Hindlimb muscle (tissue), 1 donor: ENCODE results near the gene DYRK1B. TPM values are rescaled to one million over a fixed set of nuclear protein-coding genes. Genes with fewer than 3 reads are reported as not detected.
A peak's percentile ranks its signal among the peaks of the same experiment; 100 is the strongest.

ENCODE experiments used
- DNase-seq: peaks from one replicate; pipeline ENCODE4 v3.0.0-alpha.2; 2013
- polyA plus RNA-seq: library from polyadenylated mRNA; unstranded; fragments of 120-200 nt; gene quantifications from one replicate; pipeline ENCODE4 v1.2.1, GENCODE V29; 2013; ENCODE audit not compliant: insufficient read length

DYRK1B gene
- polyA plus RNA-seq, 1 donor: 78.4 TPM

- no peak for DNase-seq
These were observed 26.1 kb downstream of the DYRK1B start for GRCh38 chr19:39807846-39808364.

DNA sequence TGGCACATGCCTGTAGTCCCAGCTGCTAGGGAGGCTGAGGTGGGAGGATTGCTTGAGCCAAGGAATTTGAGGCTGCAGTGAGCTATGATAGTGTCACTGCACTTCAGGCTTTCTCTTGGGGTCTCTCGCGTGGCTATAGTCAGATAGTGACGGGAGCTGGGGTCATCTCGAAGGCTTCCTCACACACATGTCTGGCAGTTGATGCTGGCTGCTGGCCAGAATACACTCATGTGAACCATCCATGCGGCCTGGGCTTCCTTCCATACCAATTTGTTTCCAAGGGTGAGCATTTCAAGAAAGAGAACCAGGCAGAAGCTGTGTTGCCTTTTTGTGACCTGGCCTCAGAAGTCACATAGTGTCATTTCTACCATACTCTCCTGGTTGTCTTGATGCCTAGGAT, 28.9 kb downstream of the DYRK1B start:
- DNase-seq: no peak

DNA sequence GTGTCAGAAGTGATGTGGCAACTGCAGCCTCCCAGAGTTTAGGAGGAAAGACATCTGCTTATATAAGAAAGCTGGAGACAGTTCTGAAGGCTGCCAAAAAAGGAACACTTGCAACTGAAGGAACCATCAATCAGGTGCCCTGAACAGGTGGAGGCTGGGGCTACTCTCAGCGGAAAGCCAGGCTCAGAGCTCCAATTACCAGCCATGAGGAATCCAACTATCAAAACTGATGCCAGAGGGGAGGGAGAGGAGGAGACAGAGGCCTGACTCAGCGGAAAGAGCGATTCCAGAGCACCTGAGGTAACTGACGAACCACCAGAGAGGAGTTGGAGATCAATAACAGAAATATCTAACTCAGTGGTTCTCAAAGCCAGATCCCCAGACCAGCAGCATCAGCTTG, 31.0 kb downstream of the DYRK1B start:
- DNase-seq: no peak

DNA sequence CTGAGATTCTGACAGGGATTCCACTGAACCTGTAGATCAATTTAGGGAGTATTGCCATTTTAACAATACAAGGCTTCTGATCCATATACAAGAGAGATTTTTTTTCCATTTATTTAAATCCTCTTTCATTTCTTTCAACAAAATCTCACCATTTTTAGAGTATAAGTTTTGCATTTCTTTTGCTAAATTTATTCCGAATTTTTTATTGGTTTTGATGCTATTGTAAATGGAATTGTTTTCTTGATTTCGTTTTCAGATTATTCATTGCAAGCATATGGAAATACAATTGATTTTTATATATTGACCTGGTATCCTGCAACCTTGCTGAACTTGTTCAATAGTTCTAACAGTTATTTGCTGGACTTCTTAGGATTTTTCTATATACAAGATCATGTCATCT, 36.9 kb downstream of the DYRK1B start:
- no peak for DNase-seq

- DNase-seq: no peak
These were observed 37.9 kb downstream of the DYRK1B start for GRCh38 chr19:39796000-39796498.

- DNase-seq: no peak
These were observed 39.0 kb downstream of the DYRK1B start for GRCh38 chr19:39795001-39795400.

GRCh38 chr19:39792999-39793546, 40.9 kb downstream of the DYRK1B start:
- DNase-seq: peak; percentile 79

DNA sequence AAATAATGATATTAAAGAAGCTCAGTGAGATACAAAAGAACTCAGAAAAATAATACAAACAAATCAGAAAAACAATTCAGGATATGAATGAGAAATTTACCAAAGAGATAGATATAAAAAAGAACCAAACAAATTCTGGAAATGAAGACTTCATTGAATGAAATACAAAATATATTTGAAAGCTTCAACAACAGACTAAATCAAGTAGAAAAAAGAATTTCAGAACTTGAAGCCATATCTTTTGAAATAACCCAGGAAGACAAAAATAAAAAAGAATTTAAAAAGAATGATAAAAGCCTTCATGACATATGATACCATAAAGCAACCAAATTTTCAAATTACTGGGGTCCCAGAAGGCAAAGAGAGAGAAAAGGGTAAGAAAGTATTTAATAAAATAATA, 45.7 kb downstream of the DYRK1B start:
- no peak for DNase-seq

DNA sequence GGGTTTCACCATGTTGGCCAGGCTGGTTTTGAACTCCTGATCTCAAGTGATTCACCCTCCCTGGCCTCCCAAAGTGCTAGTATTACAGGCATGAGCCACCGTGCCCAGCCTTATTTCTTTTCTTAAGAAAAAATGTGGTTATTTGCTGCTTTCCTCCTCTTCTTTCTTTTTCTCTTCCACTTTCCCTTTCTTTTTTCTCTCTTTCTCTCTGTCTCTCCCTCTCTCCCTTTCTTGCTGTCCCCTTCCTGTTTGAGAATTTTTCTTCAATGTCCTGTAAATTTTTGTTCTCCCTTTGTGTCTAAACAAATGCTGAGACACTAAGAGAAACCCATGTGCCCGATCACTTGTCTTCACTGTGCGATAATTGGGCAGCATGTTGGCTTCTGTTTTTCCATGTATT, 53.1 kb downstream of the DYRK1B start:
- DNase-seq: no peak

DNA sequence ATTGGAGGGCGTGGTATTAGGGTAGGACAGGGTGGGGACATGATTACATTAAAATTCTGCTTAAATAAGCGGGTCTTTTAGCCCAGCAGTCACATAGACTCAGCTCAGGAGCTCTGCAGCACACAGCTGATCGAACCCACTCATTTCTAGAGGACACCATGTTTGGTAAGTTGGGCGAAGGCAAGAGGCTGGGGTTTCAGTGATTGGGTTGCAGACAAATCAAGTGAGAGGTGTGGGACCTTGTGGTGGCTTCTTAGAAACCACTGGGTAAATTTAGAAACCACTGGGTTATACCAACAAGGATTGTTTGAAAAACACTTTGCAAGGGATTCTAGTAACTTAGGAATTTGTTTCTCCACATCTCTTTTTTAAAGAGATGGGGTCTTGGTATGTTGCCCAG, 55.2 kb downstream of the DYRK1B start, which contains the start of gene LEUTX:
TSS of gene LEUTX (plus strand) at position 92 of the 400 bp plus-strand sequence. CDS start at position 159, 67 bp downstream.
- DNase-seq: no peak

Other genes with a start within 250 kb of the DYRK1B start
- gene LGALS13, start 231.6 kb downstream of the DYRK1B start, polyA plus RNA-seq: not detected
- gene LGALS16, start 178.2 kb downstream of the DYRK1B start, polyA plus RNA-seq: not detected
- not detected for gene LGALS14, start 129.7 kb downstream of the DYRK1B start, polyA plus RNA-seq
- 1.2 TPM for gene CLC, start 96.1 kb downstream of the DYRK1B start, polyA plus RNA-seq
- not detected for gene LEUTX, start 55.3 kb downstream of the DYRK1B start, polyA plus RNA-seq
- 240 TPM for gene FBL, start 12.2 kb upstream of the DYRK1B start, polyA plus RNA-seq
- 17.9 TPM for gene FCGBP, start 100.5 kb upstream of the DYRK1B start, polyA plus RNA-seq
- 61.6 TPM for gene PSMC4, start 137.0 kb upstream of the DYRK1B start, polyA plus RNA-seq
- gene ZNF546, start 162.9 kb upstream of the DYRK1B start, polyA plus RNA-seq: 4.4 TPM
- gene ZNF780B, start 222.1 kb upstream of the DYRK1B start, polyA plus RNA-seq: 13.4 TPM